Ovary (tissue), 9 donors: ENCODE results near the gene PCGF3. TPM values are rescaled to one million over a fixed set of nuclear protein-coding genes. Genes with fewer than 3 reads are reported as not detected.

Source experiments
- DNase-seq, 5 donors: peaks; one replicate each; pipeline ENCODE4 v3.0.0-alpha.2; 2019 to 2020
- H3K27ac ChIP-seq, 2 donors: fragments of 200-600 bp; one replicate each; pipeline versions ENCODE4 v1.5.1 to v1.8.0; 2019 to 2022
- H3K27me3 ChIP-seq: fragments of 200-600 bp; one replicate; pipeline ENCODE4 v1.8.0; 2022
- H3K36me3 ChIP-seq: fragments of 200-600 bp; sonication (generic); one replicate; pipeline ENCODE4 v1.5.1; 2019
- H3K4me1 ChIP-seq: one replicate; pipeline ENCODE4 v1.8.1; 2013; ENCODE audit warnings: mild to moderate bottlenecking, moderate library complexity; ENCODE audit not compliant: insufficient read depth
- H3K4me3 ChIP-seq: fragments of 200-600 bp; sonication (generic); one replicate; pipeline ENCODE4 v1.5.1; 2017
- H3K9me3 ChIP-seq, 2 donors: fragments of 200-600 bp in 1 of 2; sonication (generic) in 1 of 2; one replicate each; pipeline versions ENCODE4 v1.5.1 to v1.8.1; 2013 to 2019; ENCODE audit warnings: mild to moderate bottlenecking in 1 of 2, moderate library complexity in 1 of 2
- CTCF ChIP-seq, 3 donors: fragments of 450-650 bp in 2 of 3; fragments of 200-600 bp in 1 of 3; IDR thresholded peaks; one replicate each; pipeline versions ENCODE4 v1.5.1 to v1.8.0; 2016 to 2022; ENCODE audit warnings: antibody characterized with exemption in 3 of 3, mild to moderate bottlenecking in 1 of 3
- EP300 ChIP-seq: sonication (generic); formaldehyde crosslinking; IDR thresholded peaks from one replicate; pipeline ENCODE4 v1.6.1; 2017; ENCODE audit warnings: antibody characterized with exemption
- POLR2A ChIP-seq: fragments of 450-650 bp; IDR thresholded peaks from one replicate; pipeline ENCODE4 v1.6.1; 2017; ENCODE audit warnings: antibody characterized with exemption, mild to moderate bottlenecking, moderate library complexity
- WGBS, 3 donors: extraction: QIAGEN DNeasy Blood & Tissue Kit in 1 of 3; methylation state at CpG; one replicate each; pipeline versions ENCODE4 v1.1.5 to v1.1.7; 2013 to 2017; 5-methylcytosine and 5-hydroxymethylcytosine counted together
- intact Hi-C, 4 donors: fragments of 100-400 bp; cut with DNase I; formaldehyde crosslinking; loops; one replicate each; pipeline versions ENCODE4 v1.11.0 to v1.15.1; 2022 to 2023
- polyA plus RNA-seq, 2 donors: library from polyadenylated mRNA; stranded (reverse); fragments of 200-250 nt in 1 of 2; fragments of 350-450 nt in 1 of 2; fragmentation: Illumina TruSeq in 1 of 2; extraction: RNeasy Lipid Tissue Mini Kit (QIAGEN cat#74804) in 1 of 2; gene quantifications; one replicate each; pipeline ENCODE4 v1.2.3, GENCODE V29; 2013 to 2014
- total RNA-seq, 7 donors: library from RNA; depleted of rRNA in 2 of 7; stranded (reverse); fragments of >200 nt in 2 of 7; fragmentation: NEBNext Ultra II Directional in 3 of 7; extraction: Animal tissue kit (Norgen Biotek cat#: 25700) in 3 of 7; gene quantifications; one replicate each; pipeline versions ENCODE4 v1.1.0 to v1.2.4, GENCODE V29; 2016 to 2023
- donor health status: DM: no; HTN: no; CAD: no; lungs with moderate emphysema.
- donor health status: DM: no; HTN: no; CAD: no.
- donor health status: Bipolar disorder and iron deficiency.
- donor health status: DM: yes; HTN: yes; CAD: no.
- donor health status: DM: no; HTN: no; CAD: no.
- donor health status: DM: yes; HTN: yes; CAD: no.

Gene PCGF3
- total and polyA plus RNA-seq, 9 donors = 21.7 to 51.2 (median 45.3) TPM

GRCh38 chr4:699816-700580, 5.6 kb upstream of the PCGF3 start:
- no peaks in the 10 kb centered on the region for H3K9me3 ChIP-seq
- TF ChIP-seq POLR2A = no peak
- no peak for TF ChIP-seq CTCF (IDR thresholded peaks at IDR 0.05)
- no peak for TF ChIP-seq EP300
- intact Hi-C loops = no loop called here
- WGBS, 3 donors = 67 to 77% (median 73%) methylated on average over 27 of the region's 27 CpGs
- H3K36me3 ChIP-seq = no peaks in the 10 kb centered on the region
- no peak for DNase-seq
- H3K4me3 ChIP-seq = no peak overlapping the region
- no peak overlapping the region for H3K27ac ChIP-seq
- H3K4me1 ChIP-seq = no peaks in the 10 kb centered on the region
- H3K27me3 ChIP-seq = no peaks in the 10 kb centered on the region

GRCh38 chr4:700587-701264, 4.9 kb upstream of the PCGF3 start:
- no peaks in the 10 kb centered on the region for H3K4me1 ChIP-seq
- WGBS, 3 donors = 29 to 47% (median 37%) methylated on average over 16 of the region's 16 CpGs
- intact Hi-C loops = no loop called here
- TF ChIP-seq EP300 = no peak
- TF ChIP-seq CTCF (IDR thresholded peaks at IDR 0.05) = no peak
- H3K9me3 ChIP-seq = no peaks in the 10 kb centered on the region
- H3K27me3 ChIP-seq = no peaks in the 10 kb centered on the region
- H3K27ac ChIP-seq = no peak overlapping the region
- H3K4me3 ChIP-seq = no peak overlapping the region
- DNase-seq = no peak
- H3K36me3 ChIP-seq = no peaks in the 10 kb centered on the region

GRCh38 chr4:702618-703048, 3.0 kb upstream of the PCGF3 start:
- no peaks in the 10 kb centered on the region for H3K27me3 ChIP-seq
- WGBS, 3 donors = 69 to 83% (median 75%) methylated on average over 7 of the region's 7 CpGs

More at GRCh38 chr4:702618-703048, 3.0 kb upstream of the PCGF3 start:
- Histone ChIP-seq H3K27ac (no peak overlapping the region), H3K4me3 (no peak overlapping the region), H3K36me3 (no peaks in the 10 kb centered on the region), H3K9me3 (no peaks in the 10 kb centered on the region), H3K4me1 (peaks cover 9% of the 10 kb centered on the region)
- no peak for DNase-seq
- intact Hi-C loops = no loop called here
- TF ChIP-seq EP300 (no peak), POLR2A (no peak), CTCF (IDR thresholded peaks at IDR 0.05) (no peak)
